Measurements from ENCODE around the gene EYS.

DNA sequence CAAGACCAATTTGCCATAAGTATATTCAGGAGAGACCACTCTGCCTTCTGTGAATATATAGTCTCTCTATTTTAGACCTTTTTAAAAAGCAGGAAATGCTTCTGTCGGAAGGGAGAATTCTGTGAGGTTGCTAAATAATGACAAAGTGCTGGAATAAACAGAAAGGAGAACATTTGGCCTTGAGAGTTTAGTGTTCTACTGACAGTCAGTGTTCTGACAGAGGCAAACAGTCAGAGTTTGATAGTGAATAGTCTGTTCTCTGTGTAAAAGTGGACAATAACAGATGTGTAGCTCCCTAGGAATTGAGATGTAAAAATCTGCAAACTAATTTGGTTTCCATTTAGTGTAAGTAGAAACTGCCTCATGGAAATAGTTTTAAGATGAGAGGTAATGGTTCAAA, 1850.8 kb downstream of the EYS start:
- TF ChIP-seq GATA2 (IDR thresholded peaks at IDR 0.05; ENCODE audit: low read depth, low read length) (no peak), GATA3 (IDR thresholded peaks at IDR 0.05; ENCODE audit: low read depth, low read length) (no peak)

Data from SH-SY5Y (cell line).